Loucy (cell line): ENCODE results near the gene SUPT4H1.

Experiments
- EZH2phosphoT487 ChIP-seq: fragments of 200-600 bp; IDR thresholded peaks from 2 replicates; pipeline ENCODE4 v1.6.1; 2018; ENCODE audit warnings: antibody characterized with exemption, mild to moderate bottlenecking, moderate library complexity, borderline replicate concordance
- TF ChIP-seq, protein P1 (sequence below): fragments of 200-600 bp; sonication (generic); conservative IDR thresholded peaks from 2 replicates; pipeline ENCODE4 v1.5.1; 2014; ENCODE audit warnings: mild to moderate bottlenecking, antibody characterized with exemption, low read length

- TF ChIP-seq EZH2phosphoT487: no peak
- TF ChIP-seq, protein P1, sequence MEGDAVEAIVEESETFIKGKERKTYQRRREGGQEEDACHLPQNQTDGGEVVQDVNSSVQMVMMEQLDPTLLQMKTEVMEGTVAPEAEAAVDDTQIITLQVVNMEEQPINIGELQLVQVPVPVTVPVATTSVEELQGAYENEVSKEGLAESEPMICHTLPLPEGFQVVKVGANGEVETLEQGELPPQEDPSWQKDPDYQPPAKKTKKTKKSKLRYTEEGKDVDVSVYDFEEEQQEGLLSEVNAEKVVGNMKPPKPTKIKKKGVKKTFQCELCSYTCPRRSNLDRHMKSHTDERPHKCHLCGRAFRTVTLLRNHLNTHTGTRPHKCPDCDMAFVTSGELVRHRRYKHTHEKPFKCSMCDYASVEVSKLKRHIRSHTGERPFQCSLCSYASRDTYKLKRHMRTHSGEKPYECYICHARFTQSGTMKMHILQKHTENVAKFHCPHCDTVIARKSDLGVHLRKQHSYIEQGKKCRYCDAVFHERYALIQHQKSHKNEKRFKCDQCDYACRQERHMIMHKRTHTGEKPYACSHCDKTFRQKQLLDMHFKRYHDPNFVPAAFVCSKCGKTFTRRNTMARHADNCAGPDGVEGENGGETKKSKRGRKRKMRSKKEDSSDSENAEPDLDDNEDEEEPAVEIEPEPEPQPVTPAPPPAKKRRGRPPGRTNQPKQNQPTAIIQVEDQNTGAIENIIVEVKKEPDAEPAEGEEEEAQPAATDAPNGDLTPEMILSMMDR: no peak
Observed at GRCh38 chr17:58387834-58388233, 35.8 kb upstream of the SUPT4H1 start.
